Measurements from ENCODE around the gene USP43. TPM values are rescaled to one million over a fixed set of nuclear protein-coding genes. Genes with fewer than 3 reads are reported as not detected.

The USP43 gene
- total RNA-seq, 1 experiment from 2014 or later, result 0.34 TPM

DNA sequence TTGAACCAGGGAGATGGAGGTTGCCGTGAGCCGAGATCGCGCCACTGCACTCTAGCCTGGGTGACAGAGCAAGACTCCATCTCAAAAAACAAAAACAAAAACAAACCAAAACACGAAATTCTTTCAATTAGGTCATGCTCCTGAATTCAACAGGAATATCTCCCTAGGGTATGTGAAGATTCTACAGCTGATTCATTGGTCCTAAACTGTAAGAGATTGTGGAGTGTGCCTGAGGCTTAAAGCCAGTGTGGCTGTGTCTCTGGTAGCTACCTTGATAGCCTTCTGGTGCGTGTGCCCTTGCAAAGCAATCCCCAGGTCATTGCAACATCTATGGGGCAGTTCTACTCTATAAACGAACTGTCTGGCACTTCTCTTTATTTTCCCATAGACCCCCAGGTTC, 48.4 kb downstream of the USP43 start:
- DNase-seq (ENCODE audit: low spot score), result no peak
- Histone ChIP-seq H3K9me3 (ENCODE audit: low read depth, low read length, poor library complexity, severe bottlenecking) (no peaks in the 10 kb centered on the region), H3K4me3 (ENCODE audit: low read depth, low read length, poor library complexity, severe bottlenecking) (no peak overlapping the region), H3K36me3 (ENCODE audit: insufficient read depth, low read length, poor library complexity, severe bottlenecking) (no peaks in the 10 kb centered on the region), H3K27me3 (replicated peaks; ENCODE audit: insufficient read depth, low read depth, low read length, poor library complexity) (no peaks in the 10 kb centered on the region), H3K4me1 (ENCODE audit: insufficient read depth, low read length, poor library complexity, severe bottlenecking) (no peaks in the 10 kb centered on the region), H3K27ac (ENCODE audit: low read depth, low read length, poor library complexity, severe bottlenecking) (no peak overlapping the region)
- ChIA-PET CTCF (no interaction called here), POLR2A (ENCODE audit: low non-redundant PET) (no interaction called here)
- intact Hi-C loops (cut with micrococcal nuclease; ENCODE audit: unreplicated experiment), result no loop called here
- BruUV-seq (replicated peaks), result no TSS peak
- TF ChIP-seq, protein P1, sequence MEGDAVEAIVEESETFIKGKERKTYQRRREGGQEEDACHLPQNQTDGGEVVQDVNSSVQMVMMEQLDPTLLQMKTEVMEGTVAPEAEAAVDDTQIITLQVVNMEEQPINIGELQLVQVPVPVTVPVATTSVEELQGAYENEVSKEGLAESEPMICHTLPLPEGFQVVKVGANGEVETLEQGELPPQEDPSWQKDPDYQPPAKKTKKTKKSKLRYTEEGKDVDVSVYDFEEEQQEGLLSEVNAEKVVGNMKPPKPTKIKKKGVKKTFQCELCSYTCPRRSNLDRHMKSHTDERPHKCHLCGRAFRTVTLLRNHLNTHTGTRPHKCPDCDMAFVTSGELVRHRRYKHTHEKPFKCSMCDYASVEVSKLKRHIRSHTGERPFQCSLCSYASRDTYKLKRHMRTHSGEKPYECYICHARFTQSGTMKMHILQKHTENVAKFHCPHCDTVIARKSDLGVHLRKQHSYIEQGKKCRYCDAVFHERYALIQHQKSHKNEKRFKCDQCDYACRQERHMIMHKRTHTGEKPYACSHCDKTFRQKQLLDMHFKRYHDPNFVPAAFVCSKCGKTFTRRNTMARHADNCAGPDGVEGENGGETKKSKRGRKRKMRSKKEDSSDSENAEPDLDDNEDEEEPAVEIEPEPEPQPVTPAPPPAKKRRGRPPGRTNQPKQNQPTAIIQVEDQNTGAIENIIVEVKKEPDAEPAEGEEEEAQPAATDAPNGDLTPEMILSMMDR (conservative IDR thresholded peaks at IDR 0.05; ENCODE audit: low read depth, low read length), result no peak
- no peak for TF ChIP-seq EZH2 (IDR thresholded peaks at IDR 0.05; ENCODE audit: borderline replicate concordance, low read depth, low read length, poor library complexity, severe bottlenecking)

DNA sequence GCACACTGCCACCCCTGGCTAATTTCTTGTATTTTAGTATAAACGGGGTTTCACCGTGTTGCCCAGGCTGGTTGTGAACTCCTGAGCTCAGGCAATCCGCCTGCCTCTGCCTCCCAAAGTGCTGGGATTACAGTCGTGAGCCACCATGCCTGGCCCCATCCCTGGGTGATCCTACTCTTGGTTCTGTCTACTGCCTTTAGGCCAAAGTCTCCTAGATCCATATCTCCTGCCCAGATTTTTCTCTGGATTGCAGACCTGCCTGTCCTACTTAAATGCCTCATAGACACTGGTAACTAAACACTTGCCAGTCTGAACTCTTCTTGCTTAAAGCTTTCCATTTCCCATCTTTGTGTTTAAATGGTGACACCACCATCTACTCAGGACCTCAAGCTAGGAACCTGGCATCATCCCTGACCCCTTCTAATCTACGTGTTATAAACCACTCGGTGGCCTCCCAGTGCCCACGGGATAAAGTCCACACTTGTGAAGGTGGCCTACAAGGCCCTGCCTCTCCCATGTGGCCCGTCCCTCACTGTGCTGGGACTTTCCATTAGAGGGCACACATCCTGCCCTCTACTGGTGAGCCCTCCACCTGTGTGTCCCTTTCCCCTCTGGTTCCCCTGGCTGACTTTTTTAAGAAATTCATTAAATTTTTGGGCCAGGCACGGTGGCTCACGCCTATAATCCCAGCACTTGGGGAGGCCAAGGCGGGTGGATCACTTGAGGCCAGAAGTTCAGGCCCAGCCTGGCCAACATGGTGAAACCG, 51.1 kb downstream of the USP43 start:
- H3K27me3 ChIP-seq (replicated peaks; ENCODE audit: insufficient read depth, low read depth, low read length, poor library complexity), result no peaks in the 10 kb centered on the region
- intact Hi-C loops (cut with micrococcal nuclease; ENCODE audit: unreplicated experiment), result no loop called here
- DNase-seq (ENCODE audit: low spot score), result no peak
- no peaks in the 10 kb centered on the region for H3K9me3 ChIP-seq (ENCODE audit: low read depth, low read length, poor library complexity, severe bottlenecking)
- H3K27ac ChIP-seq (ENCODE audit: low read depth, low read length, poor library complexity, severe bottlenecking), result no peak overlapping the region
- TF ChIP-seq, protein P1 (conservative IDR thresholded peaks at IDR 0.05; ENCODE audit: low read depth, low read length), result no peak
- no peak for TF ChIP-seq EZH2 (IDR thresholded peaks at IDR 0.05; ENCODE audit: borderline replicate concordance, low read depth, low read length, poor library complexity, severe bottlenecking)
- H3K4me3 ChIP-seq (ENCODE audit: low read depth, low read length, poor library complexity, severe bottlenecking), result no peak overlapping the region
- H3K4me1 ChIP-seq (ENCODE audit: insufficient read depth, low read length, poor library complexity, severe bottlenecking), result no peaks in the 10 kb centered on the region
- no TSS peak for BruUV-seq (replicated peaks)
- POLR2A ChIA-PET (ENCODE audit: low non-redundant PET), result no interaction called here
- H3K36me3 ChIP-seq (ENCODE audit: insufficient read depth, low read length, poor library complexity, severe bottlenecking), result no peaks in the 10 kb centered on the region
- CTCF ChIA-PET, result no interaction called here

DNA sequence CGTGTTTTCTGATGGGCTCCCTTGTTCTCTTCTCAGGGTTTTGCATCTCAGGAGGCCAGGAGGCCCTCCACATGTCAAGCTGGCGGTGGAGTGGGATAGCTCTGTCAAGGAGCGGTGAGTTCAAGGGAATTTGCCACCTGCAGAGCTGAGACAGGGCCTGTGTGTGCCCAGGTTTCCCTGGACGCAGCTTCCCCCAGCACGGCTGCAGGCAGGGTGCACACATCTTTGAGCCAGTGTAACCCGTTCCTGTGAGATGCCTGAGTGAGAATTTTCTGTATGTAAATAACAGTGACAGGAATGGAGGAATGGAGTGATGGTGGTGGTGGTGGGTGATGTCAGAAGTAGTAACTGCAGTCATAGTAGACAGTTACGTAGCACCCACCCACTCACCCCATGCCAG, 54.8 kb downstream of the USP43 start:
- ChIA-PET CTCF (no interaction called here), POLR2A (ENCODE audit: low non-redundant PET) (no interaction called here)
- no peak for DNase-seq (ENCODE audit: low spot score)
- Histone ChIP-seq H3K9me3 (ENCODE audit: low read depth, low read length, poor library complexity, severe bottlenecking) (no peaks in the 10 kb centered on the region), H3K27ac (ENCODE audit: low read depth, low read length, poor library complexity, severe bottlenecking) (no peak overlapping the region), H3K27me3 (replicated peaks; ENCODE audit: insufficient read depth, low read depth, low read length, poor library complexity) (no peaks in the 10 kb centered on the region), H3K4me3 (ENCODE audit: low read depth, low read length, poor library complexity, severe bottlenecking) (no peak overlapping the region), H3K4me1 (ENCODE audit: insufficient read depth, low read length, poor library complexity, severe bottlenecking) (no peaks in the 10 kb centered on the region), H3K36me3 (ENCODE audit: insufficient read depth, low read length, poor library complexity, severe bottlenecking) (no peaks in the 10 kb centered on the region)
- no TSS peak for BruUV-seq (replicated peaks)
- TF ChIP-seq, protein P1 (conservative IDR thresholded peaks at IDR 0.05; ENCODE audit: low read depth, low read length), result no peak
- no peak for TF ChIP-seq EZH2 (IDR thresholded peaks at IDR 0.05; ENCODE audit: borderline replicate concordance, low read depth, low read length, poor library complexity, severe bottlenecking)
- intact Hi-C loops (cut with micrococcal nuclease; ENCODE audit: unreplicated experiment), result no loop called here
